BLaER1 treated with 17β-estradiol and CSF1 and Interleukin-3, amounts not matched to agents 10 nM and 100 nM (cell line): ENCODE measurements around the gene E2F1.

Experiments
- H3K27ac ChIP-seq, 11 experiments: shearing (Covaris generic); formaldehyde crosslinking; 2 replicates each; pipeline ENCODE4 v1.8.1; 2022
- H3K27me3 ChIP-seq, 11 experiments: shearing (Covaris generic); formaldehyde crosslinking; 2 replicates each; pipeline ENCODE4 v1.8.1; 2022
- H3K36me3 ChIP-seq, 11 experiments: shearing (Covaris generic); formaldehyde crosslinking; 2 replicates each; pipeline ENCODE4 v1.8.1; 2022
- H3K4me1 ChIP-seq, 10 experiments: shearing (Covaris generic); formaldehyde crosslinking; 2 replicates each; pipeline ENCODE4 v1.8.1; 2022
- H3K4me2 ChIP-seq, 11 experiments: shearing (Covaris generic); formaldehyde crosslinking; 2 replicates each; pipeline ENCODE4 v1.8.1; 2022
- H3K4me3 ChIP-seq, 10 experiments: shearing (Covaris generic); formaldehyde crosslinking; 2 replicates each; pipeline ENCODE4 v1.8.1; 2022
- H3K9ac ChIP-seq, 11 experiments: shearing (Covaris generic); formaldehyde crosslinking; 2 replicates each; pipeline ENCODE4 v1.8.1; 2022
- H3K9me3 ChIP-seq, 11 experiments: shearing (Covaris generic); formaldehyde crosslinking; replicated peaks in 1 of 11; 2 replicates each; pipeline ENCODE4 v1.8.1; 2022
- H4K20me1 ChIP-seq, 11 experiments: shearing (Covaris generic); formaldehyde crosslinking; 2 replicates each; pipeline ENCODE4 v1.8.1; 2022
- Cebpa-rat ChIP-seq, 11 experiments: shearing (Covaris generic); IDR thresholded peaks; 2 replicates each; pipeline ENCODE4 v1.8.1; 2022

E2F1 gene

GRCh38 chr20:33676652-33677645 lies 9.2 kb downstream of the E2F1 start:
- H3K36me3 ChIP-seq, result peaks cover 0 to 60% (median 49%) of the 10 kb centered on the region in 11 experiments; a peak in 17 of 22 replicates
- no peak overlapping the region for H3K4me2 ChIP-seq
- no peak overlapping the region for H3K27ac ChIP-seq
- H3K4me3 ChIP-seq, result no peak overlapping the region
- no peaks in the 10 kb centered on the region for H3K9me3 ChIP-seq
- H3K4me1 ChIP-seq, result peaks cover 30 to 62% (median 53%) of the 10 kb centered on the region in 10 experiments
- no peaks in the 10 kb centered on the region for H3K27me3 ChIP-seq
- TF ChIP-seq Cebpa-rat (IDR thresholded peaks at IDR 0.05), result no peak
- no peak overlapping the region; a peak in 1 of 22 replicates for H3K9ac ChIP-seq
- H4K20me1 ChIP-seq, result peaks cover 0 to 86% (median 63%) of the 10 kb centered on the region in 11 experiments; a peak in 19 of 22 replicates

- H3K4me1 ChIP-seq, result peaks cover 37 to 64% (median 55%) of the 10 kb centered on the region in 10 experiments
These were observed 10.1 kb downstream of the E2F1 start for GRCh38 chr20:33676121-33676520.

GRCh38 chr20:33675136-33675959 lies 10.8 kb downstream of the E2F1 start:
- Histone ChIP-seq H3K27me3 (no peaks in the 10 kb centered on the region), H3K4me1 (peaks cover 43 to 64% (median 56%) of the 10 kb centered on the region in 10 experiments), H3K27ac (peak overlapping the region in 1 of 11 experiments; percentile 80; a peak in 1 of 22 replicates), H4K20me1 (peaks cover 0 to 78% (median 55%) of the 10 kb centered on the region in 11 experiments; a peak in 19 of 22 replicates), H3K9ac (peak overlapping the region in 4 of 11 experiments; percentile 77 to 81 (median 80); a peak in 7 of 22 replicates), H3K4me2 (peak overlapping the region; percentile 89 to 99 (median 97); a peak in 20 of 22 replicates), H3K4me3 (peak overlapping the region in 1 of 10 experiments; percentile 77; a peak in 1 of 20 replicates), H3K9me3 (no peaks in the 10 kb centered on the region), H3K36me3 (peaks cover 0 to 54% (median 46%) of the 10 kb centered on the region in 11 experiments; a peak in 19 of 22 replicates)
- no peak for TF ChIP-seq Cebpa-rat (IDR thresholded peaks at IDR 0.05)

More at GRCh38 chr20:33676121-33676520, 10.1 kb downstream of the E2F1 start:
- H3K4me2 ChIP-seq, result no peak overlapping the region
- peak overlapping the region in 1 of 11 experiments; percentile 44; a peak in 3 of 22 replicates for H3K9ac ChIP-seq
- TF ChIP-seq Cebpa-rat (IDR thresholded peaks at IDR 0.05), result no peak
- no peak overlapping the region for H3K27ac ChIP-seq
- no peaks in the 10 kb centered on the region for H3K27me3 ChIP-seq
- no peak overlapping the region for H3K4me3 ChIP-seq
- no peaks in the 10 kb centered on the region for H3K9me3 ChIP-seq
- peaks cover 0 to 79% (median 56%) of the 10 kb centered on the region in 11 experiments; a peak in 19 of 22 replicates for H4K20me1 ChIP-seq
- peaks cover 0 to 57% (median 51%) of the 10 kb centered on the region in 11 experiments; a peak in 19 of 22 replicates for H3K36me3 ChIP-seq

- Histone ChIP-seq H3K4me2 (peak within 1 kb of the TSS; percentile 89 to 99 (median 97)), H3K27me3 (no peaks in the 10 kb centered on the region), H3K4me3 (peak within 1 kb of the TSS; percentile 58 to 77 (median 66)), H3K36me3 (peaks cover 0 to 45% (median 37%) of the 10 kb centered on the region in 11 experiments; a peak in 19 of 22 replicates), H3K4me1 (peaks cover 51 to 64% (median 56%) of the 10 kb centered on the region in 10 experiments), H3K27ac (peak within 1 kb of the TSS; percentile 1 to 80 (median 66); a peak in 20 of 22 replicates), H3K9me3 (no peaks in the 10 kb centered on the region), H3K9ac (peak within 1 kb of the TSS; percentile 72 to 83 (median 80)), H4K20me1 (peaks cover 0 to 78% (median 49%) of the 10 kb centered on the region in 11 experiments; a peak in 17 of 22 replicates)
- TF ChIP-seq Cebpa-rat (IDR thresholded peaks at IDR 0.05), result no peak
These were observed 11.7 kb downstream of the E2F1 start, which contains the start of gene NECAB3 for GRCh38 chr20:33674294-33675135. Gene NECAB3 (minus strand): TSS chr20:33674428. CDS start chr20:33674352, 76 bp downstream.

DNA sequence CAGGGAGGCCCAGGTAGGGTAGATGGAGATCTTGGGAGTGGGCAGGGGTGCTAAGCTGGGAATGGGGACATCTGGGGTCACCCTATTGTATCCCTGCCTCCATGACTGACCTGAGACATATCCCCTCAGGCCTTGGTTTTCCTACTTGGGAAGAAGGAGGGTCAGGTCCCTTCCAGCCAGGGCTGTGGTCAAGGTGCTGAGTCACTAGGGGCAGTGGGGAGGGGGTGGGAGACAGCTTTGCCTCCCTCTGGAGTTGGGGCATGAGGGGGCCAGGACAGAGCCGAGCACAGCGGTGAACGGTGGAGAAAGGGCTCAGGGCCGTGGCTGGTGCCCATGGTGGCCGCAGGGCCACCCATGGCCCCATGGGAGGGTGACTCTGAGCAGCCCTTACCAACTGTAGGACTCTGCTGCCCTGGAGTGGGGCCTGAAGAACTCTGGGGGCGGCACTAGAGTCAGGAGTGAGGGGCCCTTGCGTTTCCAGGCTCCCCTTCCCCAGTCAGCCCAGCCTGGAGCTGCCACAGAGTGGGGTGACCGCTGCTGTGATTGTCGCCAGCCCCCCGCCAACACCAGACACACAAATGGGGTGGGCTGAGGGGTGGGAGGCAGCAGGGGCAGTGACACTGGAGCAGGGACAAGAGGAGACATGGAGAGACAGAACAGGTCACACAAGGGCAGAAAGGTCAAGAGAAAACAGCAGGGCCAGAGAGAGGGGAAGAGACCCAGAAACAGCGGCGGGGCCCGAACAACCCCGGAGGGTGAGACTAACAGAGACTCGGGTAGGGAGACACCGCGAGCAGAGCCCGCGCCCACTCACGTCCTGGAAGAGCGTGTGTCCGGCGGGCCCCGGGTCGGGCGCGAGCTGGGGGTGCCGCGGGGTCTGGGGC lies 12.5 kb downstream of the E2F1 start:
- no peaks in the 10 kb centered on the region for H3K27me3 ChIP-seq
- peaks cover 52 to 69% (median 61%) of the 10 kb centered on the region in 10 experiments for H3K4me1 ChIP-seq
- peak overlapping the region; percentile 88 to 99 (median 96) for H3K4me2 ChIP-seq
- H3K9me3 ChIP-seq, result no peaks in the 10 kb centered on the region
- H3K36me3 ChIP-seq, result peaks cover 0 to 40% (median 29%) of the 10 kb centered on the region in 11 experiments; a peak in 18 of 22 replicates
- TF ChIP-seq Cebpa-rat (IDR thresholded peaks at IDR 0.05), result no peak
- H3K27ac ChIP-seq, result peak overlapping the region; percentile 1 to 80 (median 66); a peak in 20 of 22 replicates
- H4K20me1 ChIP-seq, result peaks cover 0 to 78% (median 42%) of the 10 kb centered on the region in 11 experiments; a peak in 17 of 22 replicates
- peak overlapping the region; percentile 58 to 77 (median 66) for H3K4me3 ChIP-seq
- peak overlapping the region; percentile 72 to 83 (median 80) for H3K9ac ChIP-seq

- H4K20me1 ChIP-seq, result peaks cover 0 to 78% (median 42%) of the 10 kb centered on the region in 11 experiments; a peak in 17 of 22 replicates
- no peak for TF ChIP-seq Cebpa-rat (IDR thresholded peaks at IDR 0.05)
- H3K9ac ChIP-seq, result peak overlapping the region; percentile 72 to 83 (median 80); a peak in 20 of 22 replicates
- no peaks in the 10 kb centered on the region for H3K9me3 ChIP-seq
- H3K4me1 ChIP-seq, result peaks cover 58 to 75% (median 67%) of the 10 kb centered on the region in 10 experiments
- H3K4me3 ChIP-seq, result peak overlapping the region; percentile 58 to 77 (median 66); a peak in 19 of 20 replicates
- peak overlapping the region; percentile 88 to 99 (median 96) for H3K4me2 ChIP-seq
- H3K27ac ChIP-seq, result peak overlapping the region in 8 of 11 experiments; percentile 49 to 80 (median 67); a peak in 16 of 22 replicates
- peaks cover 0 to 36% (median 23%) of the 10 kb centered on the region in 11 experiments; a peak in 18 of 22 replicates for H3K36me3 ChIP-seq
- no peaks in the 10 kb centered on the region for H3K27me3 ChIP-seq
These were observed 13.1 kb downstream of the E2F1 start for GRCh38 chr20:33673114-33673409.
